Erythroblast (primary cell): ENCODE measurements around the gene SORCS3.

Experiments
- GATA1 ChIP-seq: IDR thresholded peaks from 2 replicates; pipeline ENCODE4 v1.6.1; 2011; ENCODE audit warnings: low read depth, mild to moderate bottlenecking, control low read depth, low read length, moderate library complexity
- POLR2A ChIP-seq: IDR thresholded peaks from 2 replicates; pipeline ENCODE4 v1.6.1; 2011; ENCODE audit warnings: mild to moderate bottlenecking, low read length

- TF ChIP-seq POLR2A, result no peak
- no peak for TF ChIP-seq GATA1
These were observed 100.0 kb downstream of the SORCS3 start for GRCh38 chr10:104741127-104741526.
